GM19238 (cell line): ENCODE data around the gene SMG6.
"Not testable (repeated sequence)": the region's sequence is repeated elsewhere in the genome, so short reads cannot be mapped to it uniquely, and the experiment has no call there.

Experiments used
- DNase-seq: peaks from one replicate; pipeline ENCODE4 v3.0.0; 2011; ENCODE audit warnings: low spot score; ENCODE audit not compliant: insufficient read length

The SMG6 gene

DNA sequence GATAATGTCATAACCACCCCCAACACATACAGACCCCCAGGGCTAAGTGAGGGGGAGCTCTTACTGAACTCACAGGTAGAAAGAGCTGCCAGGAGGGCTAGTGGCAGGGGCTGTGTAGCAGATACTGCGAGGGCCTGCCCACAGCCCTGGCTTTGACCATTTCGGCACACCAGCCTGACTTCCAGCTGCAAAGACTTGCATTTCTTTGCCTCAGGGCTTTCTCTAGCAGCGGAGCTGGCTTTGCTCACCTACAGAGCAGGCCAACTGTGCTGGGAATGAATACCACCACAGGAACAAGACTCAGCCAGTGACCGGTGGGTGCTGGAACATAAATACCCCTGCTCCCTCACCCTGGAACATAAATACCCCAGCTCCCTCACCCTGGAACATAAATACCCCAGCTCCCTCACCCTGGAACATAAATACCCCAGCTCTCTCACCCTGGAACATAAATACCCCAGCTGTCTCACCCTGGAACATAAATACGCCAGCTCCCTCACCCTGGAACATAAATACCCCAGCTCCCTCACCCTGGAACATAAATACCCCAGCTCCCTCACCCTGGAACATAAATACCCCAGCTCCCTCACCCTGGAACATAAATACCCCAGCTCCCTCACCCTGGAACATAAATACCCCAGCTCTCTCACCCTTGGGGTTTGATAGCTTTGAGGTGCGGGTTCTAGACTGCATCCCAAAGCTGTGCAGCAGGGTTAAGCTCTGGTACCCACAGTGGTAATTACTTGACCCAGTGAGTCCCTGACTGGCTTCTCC is 290.2 kb downstream of the SMG6 start:
- DNase-seq = not testable (repeated sequence)

DNA sequence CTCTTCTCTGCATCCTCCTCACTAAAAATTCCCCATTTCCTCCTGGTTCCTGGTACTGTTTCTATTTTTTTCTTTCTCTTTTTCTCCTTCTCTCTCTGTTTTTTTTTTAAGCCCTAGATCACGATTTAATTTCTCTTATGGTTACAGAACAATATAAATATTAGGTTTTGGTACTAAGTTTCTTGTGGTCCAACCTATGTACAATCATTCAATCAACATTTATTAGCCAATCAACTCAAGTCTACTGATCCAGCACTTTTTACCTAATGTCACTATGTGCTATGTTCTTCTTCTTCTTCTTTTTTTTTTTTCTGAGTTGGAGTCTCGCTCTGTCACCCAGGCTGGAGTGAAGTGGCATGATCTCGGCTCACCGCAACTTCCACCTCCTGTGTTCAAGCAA is 291.1 kb downstream of the SMG6 start:
- DNase-seq = no peak

DNA sequence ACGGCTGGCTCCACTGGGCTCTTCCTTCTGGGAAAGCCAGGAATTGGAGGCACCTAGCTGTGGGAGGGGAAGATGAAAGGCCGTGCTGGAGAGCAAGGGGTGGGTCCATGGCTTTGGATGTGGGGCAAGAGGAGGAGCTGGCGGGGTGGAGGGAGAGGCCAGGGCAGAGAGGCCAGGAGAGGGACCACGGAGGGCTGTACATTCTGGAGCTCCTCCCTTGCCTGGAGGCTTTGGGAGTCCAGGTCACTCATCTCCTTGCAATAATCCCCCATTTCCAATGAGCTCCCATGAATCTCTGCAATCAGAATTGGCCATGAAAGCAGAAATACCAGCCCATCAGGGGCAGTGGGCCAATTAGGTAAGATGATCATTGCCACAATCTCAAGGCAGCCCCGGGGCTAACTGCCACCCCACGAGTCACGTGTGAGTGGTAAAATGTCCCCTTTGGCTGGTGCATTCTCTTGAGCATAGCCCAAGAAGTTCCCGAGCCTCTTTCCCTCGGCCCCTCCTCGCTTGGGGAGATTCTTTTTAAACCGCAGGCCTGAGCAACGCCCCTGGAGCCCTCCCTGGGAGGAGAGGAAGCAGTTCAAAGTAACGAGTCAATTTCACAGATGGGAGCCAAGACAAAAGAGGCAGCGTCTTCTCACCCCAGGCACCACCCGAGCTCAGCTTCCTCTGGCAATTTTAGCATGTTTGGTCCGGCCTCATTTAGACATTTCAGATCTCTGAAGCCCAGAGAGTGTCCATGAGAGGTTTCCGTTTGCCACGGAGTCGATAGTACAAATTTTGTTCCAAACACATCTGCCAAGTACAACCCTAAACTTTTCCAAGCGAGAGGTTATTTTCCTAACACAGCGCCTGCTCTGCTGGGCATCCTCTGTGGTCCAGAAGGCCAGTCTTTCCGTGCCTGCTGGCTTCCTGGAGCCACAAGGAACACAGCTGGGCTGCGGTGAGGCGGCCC is 291.9 kb downstream of the SMG6 start:
- no peak for DNase-seq
